SH-SY5Y (cell line): ENCODE data around the gene PRKCB.

Experiments used
- GATA2 ChIP-seq: IDR thresholded peaks from 2 replicates; pipeline ENCODE4 v1.6.1; 2011; ENCODE audit warnings: mild to moderate bottlenecking, low read depth, low read length
- GATA3 ChIP-seq: IDR thresholded peaks from 2 replicates; pipeline ENCODE4 v1.6.1; 2011; ENCODE audit warnings: low read depth, mild to moderate bottlenecking, low read length, moderate library complexity

DNA sequence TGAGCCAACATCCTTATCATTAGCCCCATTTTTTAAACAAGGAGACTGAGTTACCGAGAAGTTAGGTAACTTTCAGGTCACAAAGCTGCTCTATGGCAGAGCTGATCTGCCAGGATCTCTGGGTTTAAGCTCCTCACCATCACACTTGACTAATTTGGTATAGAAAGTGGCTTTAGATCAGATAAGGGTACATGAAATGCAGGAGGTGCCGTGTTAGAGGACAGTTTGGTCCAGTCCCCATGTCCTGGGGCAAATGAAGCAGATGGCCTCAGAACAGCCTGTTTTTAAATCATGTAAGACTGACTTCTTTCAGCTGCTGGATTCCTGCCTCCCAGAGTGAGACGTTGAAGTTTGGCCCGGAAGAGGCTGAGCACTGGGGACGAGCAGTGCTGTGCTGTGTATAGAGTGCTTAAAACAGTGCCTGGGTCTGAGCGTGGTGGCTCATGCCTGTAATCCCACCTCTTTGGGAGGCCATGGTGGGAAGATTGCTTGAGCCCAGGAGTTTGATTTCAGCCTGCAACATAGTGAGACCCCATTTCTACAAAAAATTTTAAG is 233.3 kb downstream of the PRKCB start:
- TF ChIP-seq GATA3 (no peak), GATA2 (peak; percentile 62)
